HEK293 (cell line): ENCODE data around the gene RGS12.

ENCODE experiments used
- CTCF ChIA-PET: fragments of 350-600 bp; formaldehyde crosslinking; extraction: SDS; loops from one replicate; lab custom pipeline; 2021; ENCODE audit warnings: antibody characterized with exemption; lab: Yijun Ruan, JAX
- POLR2A ChIA-PET: fragments of 300-600 bp; formaldehyde crosslinking; extraction: SDS; loops from one replicate; lab custom pipeline; 2020; ENCODE audit warnings: antibody characterized with exemption, inconsistent platforms; lab: Yijun Ruan, JAX
- H3K27ac ChIP-seq: fragments of 200-500 bp; sonication (Bioruptor generic); 2 replicates; pipeline ENCODE4 v1.5.1; 2014; ENCODE audit warnings: low read depth, low read length, control low read depth, inconsistent platforms; ENCODE audit errors: extremely low read depth
- H3K36me3 ChIP-seq, 2 experiments: fragments of 200-500 bp in 1 of 2; sonication (Bioruptor generic) in 1 of 2; 1 replicate in 1 of 2; 2 replicates in 1 of 2; pipeline ENCODE4 v1.5.1; 2014 to 2017; ENCODE audit warnings: inconsistent platforms in 2 of 2, low read length in 2 of 2; ENCODE audit not compliant: control insufficient read depth in 2 of 2, insufficient read depth in 1 of 2
- H3K4me1 ChIP-seq: fragments of 200-500 bp; sonication (Bioruptor generic); 2 replicates; pipeline ENCODE4 v1.5.1; 2014; ENCODE audit warnings: mild to moderate bottlenecking, low read length, inconsistent platforms; ENCODE audit not compliant: control insufficient read depth, insufficient read depth
- H3K4me3 ChIP-seq: 2 replicates; pipeline ENCODE4 v1.5.1; 2011; ENCODE audit warnings: low read depth, mild to moderate bottlenecking, control low read depth, low read length, moderate library complexity
- H3K9me3 ChIP-seq: fragments of 200-500 bp; sonication (Bioruptor generic); 2 replicates; pipeline ENCODE4 v1.5.1; 2014; ENCODE audit warnings: low read depth, low read length, inconsistent platforms; ENCODE audit not compliant: control insufficient read depth, insufficient read depth
- KLF1 ChIP-seq: fragments of 450-650 bp; formaldehyde crosslinking; IDR thresholded peaks from 2 replicates; pipeline ENCODE4 v1.5.1; 2016; ENCODE audit warnings: missing biosample characterization, missing genetic modification characterization
- KLF16 ChIP-seq: fragments of 450-650 bp; formaldehyde crosslinking; IDR thresholded peaks from 2 replicates; pipeline ENCODE4 v1.5.1; 2017; ENCODE audit warnings: missing biosample characterization, missing genetic modification characterization
- KLF7 ChIP-seq: fragments of 450-650 bp; formaldehyde crosslinking; IDR thresholded peaks from 2 replicates; pipeline ENCODE4 v1.5.1; 2016; ENCODE audit warnings: missing biosample characterization, missing genetic modification characterization, borderline replicate concordance
- KLF8 ChIP-seq: fragments of 450-650 bp; formaldehyde crosslinking; IDR thresholded peaks from 2 replicates; pipeline ENCODE4 v1.5.1; 2016; ENCODE audit warnings: missing biosample characterization, missing genetic modification characterization
- RBAK ChIP-seq: fragments of 450-650 bp; formaldehyde crosslinking; IDR thresholded peaks from 2 replicates; pipeline ENCODE4 v1.5.1; 2016; ENCODE audit warnings: missing biosample characterization, missing genetic modification characterization
- SCRT1 ChIP-seq: fragments of 450-650 bp; formaldehyde crosslinking; IDR thresholded peaks from 2 replicates; pipeline ENCODE4 v1.5.1; 2016; ENCODE audit warnings: missing biosample characterization, missing genetic modification characterization, borderline replicate concordance
- SP7 ChIP-seq: fragments of 450-650 bp; formaldehyde crosslinking; IDR thresholded peaks from 2 replicates; pipeline ENCODE4 v1.5.1; 2016; ENCODE audit warnings: missing biosample characterization, missing genetic modification characterization
- TCF7L2 ChIP-seq: IDR thresholded peaks from 2 replicates; pipeline ENCODE4 v1.6.1; 2011; ENCODE audit warnings: low read depth, mild to moderate bottlenecking, inconsistent platforms, low read length, moderate library complexity, borderline replicate concordance
- ZBTB48 ChIP-seq: fragments of 450-650 bp; formaldehyde crosslinking; IDR thresholded peaks from 2 replicates; pipeline ENCODE4 v1.5.1; 2016; ENCODE audit warnings: missing biosample characterization, missing genetic modification characterization
- ZNF114 ChIP-seq: fragments of 450-650 bp; formaldehyde crosslinking; IDR thresholded peaks from 2 replicates; pipeline ENCODE4 v1.5.0; 2017; ENCODE audit warnings: missing biosample characterization, missing genetic modification characterization
- ZNF19 ChIP-seq: fragments of 450-650 bp; formaldehyde crosslinking; IDR thresholded peaks from 2 replicates; pipeline ENCODE4; 2016; ENCODE audit warnings: missing biosample characterization, missing genetic modification characterization, low read depth
- ZNF202 ChIP-seq: fragments of 450-650 bp; formaldehyde crosslinking; IDR thresholded peaks from 2 replicates; pipeline ENCODE4 v1.5.1; 2016; ENCODE audit warnings: missing biosample characterization, missing genetic modification characterization, borderline replicate concordance
- ZNF221 ChIP-seq: fragments of 450-650 bp; formaldehyde crosslinking; IDR thresholded peaks from 2 replicates; pipeline ENCODE4 v1.5.1; 2017; ENCODE audit warnings: missing biosample characterization, missing genetic modification characterization, borderline replicate concordance
- ZNF248 ChIP-seq: fragments of 450-650 bp; formaldehyde crosslinking; IDR thresholded peaks from 2 replicates; pipeline ENCODE4 v1.5.1; 2017; ENCODE audit warnings: missing biosample characterization, missing genetic modification characterization
- ZNF266 ChIP-seq: fragments of 450-650 bp; formaldehyde crosslinking; IDR thresholded peaks from 2 replicates; pipeline ENCODE4 v1.5.1; 2016; ENCODE audit warnings: missing biosample characterization, missing genetic modification characterization, low read depth
- ZNF311 ChIP-seq: fragments of 450-650 bp; formaldehyde crosslinking; IDR thresholded peaks from 2 replicates; pipeline ENCODE4 v1.5.1; 2017; ENCODE audit warnings: missing biosample characterization, missing genetic modification characterization, borderline replicate concordance
- ZNF341 ChIP-seq: fragments of 450-650 bp; formaldehyde crosslinking; IDR thresholded peaks from 2 replicates; pipeline ENCODE4; 2016; ENCODE audit warnings: low read depth, missing biosample characterization, missing genetic modification characterization
- ZNF433 ChIP-seq: fragments of 450-650 bp; formaldehyde crosslinking; IDR thresholded peaks from 2 replicates; pipeline ENCODE4 v1.5.1; 2016; ENCODE audit warnings: missing biosample characterization, missing genetic modification characterization, low read depth
- ZNF473 ChIP-seq: fragments of 450-650 bp; formaldehyde crosslinking; IDR thresholded peaks from 2 replicates; pipeline ENCODE4 v1.5.1; 2017; ENCODE audit warnings: missing biosample characterization, missing genetic modification characterization
- ZNF76 ChIP-seq: fragments of 450-650 bp; formaldehyde crosslinking; IDR thresholded peaks from 2 replicates; pipeline ENCODE4; 2016; ENCODE audit warnings: low read depth, missing biosample characterization, missing genetic modification characterization, borderline replicate concordance
- TF ChIP-seq, protein P1 (sequence below): fragments of 450-650 bp; formaldehyde crosslinking; IDR thresholded peaks from 2 replicates; pipeline ENCODE4 v1.5.1; 2016; ENCODE audit warnings: missing biosample characterization, missing genetic modification characterization
- TF ChIP-seq, protein P2 (sequence below): fragments of 450-650 bp; formaldehyde crosslinking; IDR thresholded peaks from 2 replicates; pipeline ENCODE4 v1.5.1; 2017; ENCODE audit warnings: missing biosample characterization, missing genetic modification characterization
- TF ChIP-seq, protein P3 (sequence below): fragments of 450-650 bp; formaldehyde crosslinking; IDR thresholded peaks from 2 replicates; pipeline ENCODE4 v1.5.1; 2016; ENCODE audit warnings: missing biosample characterization, missing genetic modification characterization

RGS12 gene

DNA sequence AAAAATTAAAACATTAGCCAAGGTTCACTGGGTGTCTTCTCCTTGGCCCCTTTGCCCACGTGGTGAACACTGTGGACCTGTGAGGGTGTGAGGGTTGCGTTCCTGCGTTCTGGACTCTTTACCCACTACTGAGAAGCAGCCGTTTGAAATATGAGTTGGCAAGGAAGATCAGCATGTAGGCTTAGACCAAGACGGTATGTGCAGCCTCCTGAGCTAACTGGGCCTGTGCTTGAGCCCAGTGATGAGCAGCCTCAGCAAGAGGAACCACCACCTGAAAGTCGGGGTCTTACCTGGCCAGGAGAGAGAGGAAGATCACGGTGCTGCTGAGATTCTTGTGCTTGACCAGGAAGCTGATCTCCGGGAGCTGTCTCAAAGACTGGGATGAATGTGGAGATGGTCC lies 19.5 kb downstream of the RGS12 start:
- H3K9me3 ChIP-seq, result no peaks in the 10 kb centered on the region
- ChIA-PET CTCF (interaction anchor here (0.6 kb wide), 1 partner anchor 8 kb away, joined by 5 read pairs; no protein-coding TSS in a partner anchor), POLR2A (no interaction called here)
- H3K27ac ChIP-seq, result no peak overlapping the region
- no peak overlapping the region for H3K4me3 ChIP-seq
- TF ChIP-seq KLF8 (no peak), ZNF433 (tag by site-specific recombination) (no peak), TCF7L2 (no peak), ZNF114 (tag by site-specific recombination) (no peak), ZNF19 (tag by site-specific recombination) (no peak), ZNF266 (tag by site-specific recombination) (no peak), ZNF341 (tag by site-specific recombination) (no peak)
- TF ChIP-seq, protein P1, sequence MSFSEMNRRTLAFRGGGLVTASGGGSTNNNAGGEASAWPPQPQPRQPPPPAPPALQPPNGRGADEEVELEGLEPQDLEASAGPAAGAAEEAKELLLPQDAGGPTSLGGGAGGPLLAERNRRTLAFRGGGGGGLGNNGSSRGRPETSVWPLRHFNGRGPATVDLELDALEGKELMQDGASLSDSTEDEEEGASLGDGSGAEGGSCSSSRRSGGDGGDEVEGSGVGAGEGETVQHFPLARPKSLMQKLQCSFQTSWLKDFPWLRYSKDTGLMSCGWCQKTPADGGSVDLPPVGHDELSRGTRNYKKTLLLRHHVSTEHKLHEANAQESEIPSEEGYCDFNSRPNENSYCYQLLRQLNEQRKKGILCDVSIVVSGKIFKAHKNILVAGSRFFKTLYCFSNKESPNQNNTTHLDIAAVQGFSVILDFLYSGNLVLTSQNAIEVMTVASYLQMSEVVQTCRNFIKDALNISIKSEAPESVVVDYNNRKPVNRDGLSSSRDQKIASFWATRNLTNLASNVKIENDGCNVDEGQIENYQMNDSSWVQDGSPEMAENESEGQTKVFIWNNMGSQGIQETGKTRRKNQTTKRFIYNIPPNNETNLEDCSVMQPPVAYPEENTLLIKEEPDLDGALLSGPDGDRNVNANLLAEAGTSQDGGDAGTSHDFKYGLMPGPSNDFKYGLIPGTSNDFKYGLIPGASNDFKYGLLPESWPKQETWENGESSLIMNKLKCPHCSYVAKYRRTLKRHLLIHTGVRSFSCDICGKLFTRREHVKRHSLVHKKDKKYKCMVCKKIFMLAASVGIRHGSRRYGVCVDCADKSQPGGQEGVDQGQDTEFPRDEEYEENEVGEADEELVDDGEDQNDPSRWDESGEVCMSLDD (tag by site-specific recombination), result no peak
- H3K36me3 ChIP-seq, result peaks cover 0 to 15% of the 10 kb centered on the region in 2 experiments; a peak in 1 of 3 replicates
- H3K4me1 ChIP-seq, result no peaks in the 10 kb centered on the region

DNA sequence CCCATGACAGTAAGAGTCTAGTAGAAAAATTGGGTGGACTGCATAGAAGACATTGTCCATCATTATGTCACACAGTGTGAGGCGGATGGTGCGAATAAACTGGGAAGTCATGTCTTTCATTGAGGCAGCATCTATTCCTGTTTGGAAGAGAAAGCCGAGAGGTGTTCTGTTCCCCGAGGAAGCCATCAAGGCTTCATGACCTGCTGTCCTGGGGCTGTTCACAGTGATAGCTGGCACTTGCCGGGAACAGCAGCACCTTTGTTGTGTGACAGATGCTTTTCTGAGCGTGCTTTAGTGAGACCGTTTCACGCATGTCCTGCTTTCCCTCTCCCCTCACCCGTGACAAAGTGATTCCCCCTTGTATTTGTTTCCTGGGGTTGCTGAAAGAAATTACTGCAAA lies 20.3 kb downstream of the RGS12 start:
- H3K36me3 ChIP-seq, result peaks cover 0 to 23% of the 10 kb centered on the region in 2 experiments; a peak in 1 of 3 replicates
- POLR2A ChIA-PET, result no interaction called here

DNA sequence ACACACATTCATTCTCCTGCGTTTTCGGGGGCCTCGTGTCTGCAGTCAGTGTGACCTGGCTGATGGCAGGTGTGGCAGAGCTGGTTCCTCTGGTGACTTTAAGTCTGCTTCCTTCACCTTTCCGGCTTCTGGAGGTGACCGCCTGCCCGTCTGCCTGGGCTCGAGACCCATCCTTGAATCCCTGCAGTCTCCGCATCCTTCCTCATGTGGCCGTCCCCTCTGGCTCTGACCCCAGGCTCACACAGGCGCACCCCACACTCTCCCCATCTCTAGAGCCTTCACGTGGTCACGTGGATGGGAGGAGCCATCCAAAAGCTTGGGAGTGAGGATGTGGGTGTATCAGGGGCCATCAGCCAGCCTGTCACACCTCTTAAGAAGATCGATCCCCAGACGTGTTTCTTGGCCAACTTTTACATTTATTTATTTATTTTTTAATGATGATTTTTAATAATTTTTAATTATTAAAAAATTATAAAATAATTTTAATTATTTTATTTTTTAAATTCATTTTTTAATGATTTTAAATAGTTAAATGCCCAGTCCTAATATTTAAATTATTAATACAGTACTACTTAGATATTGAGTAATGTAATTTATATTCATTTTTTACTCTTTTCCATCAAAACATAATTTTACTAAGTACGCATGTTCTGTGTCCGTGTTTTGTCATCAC lies 20.9 kb downstream of the RGS12 start:
- Histone ChIP-seq H3K27ac (no peak overlapping the region), H3K4me3 (no peak overlapping the region), H3K9me3 (no peaks in the 10 kb centered on the region), H3K4me1 (no peaks in the 10 kb centered on the region), H3K36me3 (peaks cover 0 to 26% of the 10 kb centered on the region in 2 experiments; a peak in 1 of 3 replicates)
- ChIA-PET CTCF (interaction anchor here (0.6 kb wide), 1 partner anchor 310 kb away, joined by 4 read pairs; no protein-coding TSS in a partner anchor), POLR2A (no interaction called here)
- TF ChIP-seq ZNF311 (tag by site-specific recombination), result no peak
- TF ChIP-seq RBAK (tag by site-specific recombination), result no peak
- no peak for TF ChIP-seq ZBTB48 (tag by site-specific recombination)
- TF ChIP-seq KLF7 (tag by site-specific recombination), result no peak
- TF ChIP-seq ZNF76 (tag by site-specific recombination), result no peak
- no peak for TF ChIP-seq KLF1 (tag by site-specific recombination)
- TF ChIP-seq SCRT1, result no peak
- TF ChIP-seq, protein P2, sequence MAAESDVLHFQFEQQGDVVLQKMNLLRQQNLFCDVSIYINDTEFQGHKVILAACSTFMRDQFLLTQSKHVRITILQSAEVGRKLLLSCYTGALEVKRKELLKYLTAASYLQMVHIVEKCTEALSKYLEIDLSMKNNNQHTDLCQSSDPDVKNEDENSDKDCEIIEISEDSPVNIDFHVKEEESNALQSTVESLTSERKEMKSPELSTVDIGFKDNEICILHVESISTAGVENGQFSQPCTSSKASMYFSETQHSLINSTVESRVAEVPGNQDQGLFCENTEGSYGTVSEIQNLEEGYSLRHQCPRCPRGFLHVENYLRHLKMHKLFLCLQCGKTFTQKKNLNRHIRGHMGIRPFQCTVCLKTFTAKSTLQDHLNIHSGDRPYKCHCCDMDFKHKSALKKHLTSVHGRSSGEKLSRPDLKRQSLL, result no peak
- TF ChIP-seq, protein P3, sequence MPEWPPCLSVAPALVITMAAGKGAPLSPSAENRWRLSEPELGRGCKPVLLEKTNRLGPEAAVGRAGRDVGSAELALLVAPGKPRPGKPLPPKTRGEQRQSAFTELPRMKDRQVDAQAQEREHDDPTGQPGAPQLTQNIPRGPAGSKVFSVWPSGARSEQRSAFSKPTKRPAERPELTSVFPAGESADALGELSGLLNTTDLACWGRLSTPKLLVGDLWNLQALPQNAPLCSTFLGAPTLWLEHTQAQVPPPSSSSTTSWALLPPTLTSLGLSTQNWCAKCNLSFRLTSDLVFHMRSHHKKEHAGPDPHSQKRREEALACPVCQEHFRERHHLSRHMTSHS (tag by site-specific recombination), result no peak
- TF ChIP-seq SP7 (tag by site-specific recombination), result no peak
- no peak for TF ChIP-seq ZNF248 (tag by site-specific recombination)

More for the DNA sequence above, 20.3 kb downstream of the RGS12 start:
- Histone ChIP-seq H3K4me1 (no peaks in the 10 kb centered on the region), H3K27ac (no peak overlapping the region)
- TF ChIP-seq ZNF473 (tag by site-specific recombination) (no peak), ZNF202 (no peak), KLF16 (tag by site-specific recombination) (no peak), ZNF221 (tag by site-specific recombination) (no peak)
- TF ChIP-seq, all 188 proteins: peak for 0
- Histone ChIP-seq H3K4me3 (no peak overlapping the region), H3K9me3 (no peaks in the 10 kb centered on the region)
- CTCF ChIA-PET, result no interaction called here
